OCI-LY1 (cell line): ENCODE measurements around the gene MAGI2.

Experiments used
- EZH2 ChIP-seq: fragments of 200-600 bp; sonication (generic), shearing (Covaris generic); IDR thresholded peaks from 2 replicates; pipeline ENCODE4 v1.8.0; 2017; ENCODE audit warnings: borderline replicate concordance, mixed run types, mild to moderate bottlenecking, antibody characterized with exemption, low read length, moderate library complexity, mixed read lengths
- TF ChIP-seq, protein P1 (sequence below): fragments of 200-600 bp; sonication (generic), shearing (Covaris generic); IDR thresholded peaks from 2 replicates; pipeline ENCODE4 v1.5.1; 2017; ENCODE audit warnings: mild to moderate bottlenecking, antibody characterized with exemption, low read length, moderate library complexity, mixed read lengths

DNA sequence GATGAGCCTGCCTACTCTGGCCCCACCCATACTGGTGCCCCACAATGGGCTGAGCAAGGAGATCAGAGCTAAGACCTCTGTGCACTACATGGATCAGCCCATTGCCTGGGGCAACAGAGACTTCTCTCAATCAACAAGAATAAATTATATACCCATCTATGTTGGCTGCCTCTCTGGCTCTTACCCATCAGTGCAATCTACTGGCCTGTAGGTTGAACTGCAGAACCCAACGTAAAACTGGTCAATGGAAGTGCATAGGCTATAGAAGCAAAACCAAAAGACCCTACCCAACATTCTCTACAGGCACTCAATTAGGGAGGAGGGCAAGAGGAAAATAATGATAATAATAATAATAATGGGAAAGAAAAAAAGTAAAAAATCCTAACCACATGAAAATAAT is 574.3 kb downstream of the MAGI2 start:
- TF ChIP-seq EZH2 = no peak
- TF ChIP-seq, protein P1, sequence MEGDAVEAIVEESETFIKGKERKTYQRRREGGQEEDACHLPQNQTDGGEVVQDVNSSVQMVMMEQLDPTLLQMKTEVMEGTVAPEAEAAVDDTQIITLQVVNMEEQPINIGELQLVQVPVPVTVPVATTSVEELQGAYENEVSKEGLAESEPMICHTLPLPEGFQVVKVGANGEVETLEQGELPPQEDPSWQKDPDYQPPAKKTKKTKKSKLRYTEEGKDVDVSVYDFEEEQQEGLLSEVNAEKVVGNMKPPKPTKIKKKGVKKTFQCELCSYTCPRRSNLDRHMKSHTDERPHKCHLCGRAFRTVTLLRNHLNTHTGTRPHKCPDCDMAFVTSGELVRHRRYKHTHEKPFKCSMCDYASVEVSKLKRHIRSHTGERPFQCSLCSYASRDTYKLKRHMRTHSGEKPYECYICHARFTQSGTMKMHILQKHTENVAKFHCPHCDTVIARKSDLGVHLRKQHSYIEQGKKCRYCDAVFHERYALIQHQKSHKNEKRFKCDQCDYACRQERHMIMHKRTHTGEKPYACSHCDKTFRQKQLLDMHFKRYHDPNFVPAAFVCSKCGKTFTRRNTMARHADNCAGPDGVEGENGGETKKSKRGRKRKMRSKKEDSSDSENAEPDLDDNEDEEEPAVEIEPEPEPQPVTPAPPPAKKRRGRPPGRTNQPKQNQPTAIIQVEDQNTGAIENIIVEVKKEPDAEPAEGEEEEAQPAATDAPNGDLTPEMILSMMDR = no peak
